GM12878 (cell line): ENCODE data around the gene GINS2. TPM values are rescaled to one million over a fixed set of nuclear protein-coding genes. Genes with fewer than 3 reads are reported as not detected.

Experiments
- ATAC-seq: fragments of 200-7000 bp; cut with Tn5 transposase; 3 replicates; pipeline ENCODE4 v1.9.1; 2020; ENCODE audit warnings: mild to moderate bottlenecking, moderate library complexity
- BruUV-seq: library from RNA; stranded (reverse); fragments of 400-500 nt; replicated peaks from 2 replicates; lab custom pipeline; 2021; lab: Mats Ljungman, UMichigan
- CTCF ChIA-PET: fragments of 300-600 bp; sonication (Branson Sonifier 250); formaldehyde crosslinking; extraction: SDS; loops from one replicate; lab custom pipeline; 2021; ENCODE audit warnings: inconsistent platforms; lab: Yijun Ruan, JAX
- POLR2A ChIA-PET: fragments of 350-600 bp; formaldehyde crosslinking; extraction: SDS; loops from one replicate; lab custom pipeline; 2021; ENCODE audit warnings: inconsistent platforms; lab: Charles Lee
- RAD21 ChIA-PET: fragments of 300-600 bp; sonication (Branson Sonifier 250); formaldehyde crosslinking; loops from one replicate; lab custom pipeline; 2023; ENCODE audit warnings: antibody characterized with exemption; ENCODE audit not compliant: unreplicated experiment; lab: Charles Lee
- SMC1A ChIA-PET: fragments of 300-600 bp; sonication (Branson Sonifier 250); formaldehyde crosslinking; loops from one replicate; lab custom pipeline; 2023; ENCODE audit not compliant: unreplicated experiment, uncharacterized antibody; lab: Charles Lee
- DNase-seq: peaks from one replicate; pipeline ENCODE4 v3.0.0-alpha.2; 2011; ENCODE audit warnings: low read depth, low spot score
- FAIRE-seq: peaks from 3 replicates; lab custom pipeline; 2011; peaks lifted over from hg19 to GRCh38; lab: Jason Lieb, UNC
- H2AFZ ChIP-seq: 2 replicates; pipeline ENCODE4 v1.6.0; 2011; ENCODE audit warnings: low read depth, low read length, control low read depth; ENCODE audit not compliant: control insufficient read depth
- H3K27ac ChIP-seq: 2 replicates; pipeline ENCODE4 v1.5.1; 2011; ENCODE audit warnings: control low read depth; ENCODE audit not compliant: control insufficient read depth, insufficient read depth
- H3K27me3 ChIP-seq, 2 experiments: replicated peaks in 1 of 2; 2 replicates each; pipeline versions ENCODE4 v1.6.0 to v1.6.1; 2011; ENCODE audit warnings: low read length in 1 of 2; ENCODE audit not compliant: control insufficient read depth in 2 of 2, insufficient read depth in 2 of 2
- H3K36me3 ChIP-seq, 2 experiments: 2 replicates each; pipeline ENCODE4 v1.5.1; 2011; ENCODE audit warnings: low read length in 1 of 2; ENCODE audit not compliant: control insufficient read depth in 2 of 2, insufficient read depth in 2 of 2
- H3K4me1 ChIP-seq: 2 replicates; pipeline ENCODE4 v1.6.1; 2011; ENCODE audit warnings: mild to moderate bottlenecking, low read length, moderate library complexity, mixed read lengths; ENCODE audit not compliant: control insufficient read depth, insufficient read depth
- H3K4me2 ChIP-seq: 2 replicates; pipeline ENCODE4 v1.6.0; 2011; ENCODE audit warnings: control low read depth; ENCODE audit not compliant: control insufficient read depth, insufficient read depth
- H3K4me3 ChIP-seq: fragments of 200-600 bp; sonication (generic); 2 replicates; pipeline ENCODE4 v1.5.1; 2016
- H3K79me2 ChIP-seq: 2 replicates; pipeline ENCODE4 v1.6.0; 2011; ENCODE audit warnings: low read length; ENCODE audit not compliant: control insufficient read depth, insufficient read depth
- H3K9ac ChIP-seq: 2 replicates; pipeline ENCODE4 v1.8.0; 2011; ENCODE audit warnings: low read length, control low read depth, mixed read lengths; ENCODE audit not compliant: control insufficient read depth, insufficient read depth
- H3K9me3 ChIP-seq: replicated peaks from 3 replicates; pipeline ENCODE4 v1.5.1; 2011; ENCODE audit warnings: mild to moderate bottlenecking, low read length; ENCODE audit not compliant: control insufficient read depth, insufficient read depth
- H4K20me1 ChIP-seq: 2 replicates; pipeline ENCODE4 v1.6.0; 2011; ENCODE audit not compliant: control insufficient read depth, insufficient read depth
- ESRRA ChIP-seq: IDR thresholded peaks from 2 replicates; pipeline ENCODE4 v1.6.1; 2012; ENCODE audit warnings: mild to moderate bottlenecking, low read length, improper control_type of control experiment
- POLR2A ChIP-seq: IDR thresholded peaks from 2 replicates; pipeline ENCODE4 v1.6.1; 2011; ENCODE audit warnings: low read depth, mild to moderate bottlenecking, low read length
- WGBS: methylation state at CpG from one replicate; pipeline ENCODE4 v1.1.6; 2016; ENCODE audit warnings: low lambda C conversion rate; ENCODE audit not compliant: insufficient replicate concordance, insufficient coverage; ENCODE audit errors: missing lambda C conversion rate; 5-methylcytosine and 5-hydroxymethylcytosine counted together
- in situ Hi-C: fragments of 300-500 bp; cut with MboI; formaldehyde crosslinking; loops from 9 replicates; pipeline ENCODE4 v1.14.3; 2018; ENCODE audit warnings: mixed read lengths
- intact Hi-C: fragments of 100-400 bp; cut with micrococcal nuclease; formaldehyde crosslinking; loops from one replicate; pipeline ENCODE4 v1.14.2; 2022; ENCODE audit not compliant: unreplicated experiment
- polyA plus RNA-seq, 11 experiments: library from polyadenylated mRNA; depleted of rRNA in 4 of 11; unstranded in 6 of 11; stranded (reverse) in 5 of 11; fragments of >200 nt; fragmentation: Nextera tagmentation in 4 of 11; fragmentation: Illumina TruSeq in 1 of 11; extraction: Ambion mirVana in 4 of 11; extraction: Trizol in 1 of 11; gene quantifications; 1 replicate in 1 of 11; 2 replicates in 10 of 11; pipeline versions ENCODE4 v1.2.1 to v1.2.3, GENCODE V29; 2011 to 2016; ENCODE audit warnings: inconsistent platforms in 2 of 11, missing spikeins in 2 of 11, low read depth in 1 of 11
- total RNA-seq, 4 experiments: library from RNA; depleted of rRNA in 3 of 4; stranded (reverse); fragments of >200 nt in 3 of 4; fragmentation: Illumina TruSeq in 1 of 4; extraction: Trizol in 1 of 4; gene quantifications; 2 replicates each; pipeline versions ENCODE4 v1.2.1 to v1.2.3, GENCODE V29; 2013 to 2021
- TF ChIP-seq, protein P1 (sequence below): fragments of 450-650 bp; IDR thresholded peaks from 2 replicates; pipeline ENCODE4 v1.6.1; 2014; ENCODE audit warnings: mild to moderate bottlenecking

The GINS2 gene
- total and polyA plus RNA-seq, 10 of the 15 experiments (the other 5 are each of a cell fraction or from before 2014, with no cell fraction given) = 42.7 to 90.8 (median 57.0) TPM

DNA sequence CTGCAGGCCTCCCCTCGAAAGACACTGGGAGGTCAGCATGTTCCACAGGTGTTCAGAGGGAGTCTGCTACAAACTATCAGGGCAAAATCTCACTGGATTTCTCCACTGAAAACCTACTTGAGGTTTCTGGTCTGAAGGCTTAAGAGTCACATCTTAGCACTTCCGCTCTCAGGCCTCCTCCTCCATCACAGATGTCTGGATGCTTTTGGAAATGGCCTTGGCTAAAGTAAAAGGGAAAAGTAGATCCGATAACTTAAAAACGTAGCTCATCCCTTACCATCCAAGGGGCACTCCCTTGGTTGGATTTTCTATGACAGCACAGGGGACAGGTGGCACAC, 14.4 kb downstream of the GINS2 start:
- intact Hi-C loops = no loop called here
- no TSS peak for BruUV-seq
- SMC1A ChIA-PET = interaction anchor here (1.5 to 3.3 kb wide), 3 partner anchors 9 to 86 kb away, joined by 3 to 11 read pairs (median 9); no protein-coding TSS in a partner anchor

DNA sequence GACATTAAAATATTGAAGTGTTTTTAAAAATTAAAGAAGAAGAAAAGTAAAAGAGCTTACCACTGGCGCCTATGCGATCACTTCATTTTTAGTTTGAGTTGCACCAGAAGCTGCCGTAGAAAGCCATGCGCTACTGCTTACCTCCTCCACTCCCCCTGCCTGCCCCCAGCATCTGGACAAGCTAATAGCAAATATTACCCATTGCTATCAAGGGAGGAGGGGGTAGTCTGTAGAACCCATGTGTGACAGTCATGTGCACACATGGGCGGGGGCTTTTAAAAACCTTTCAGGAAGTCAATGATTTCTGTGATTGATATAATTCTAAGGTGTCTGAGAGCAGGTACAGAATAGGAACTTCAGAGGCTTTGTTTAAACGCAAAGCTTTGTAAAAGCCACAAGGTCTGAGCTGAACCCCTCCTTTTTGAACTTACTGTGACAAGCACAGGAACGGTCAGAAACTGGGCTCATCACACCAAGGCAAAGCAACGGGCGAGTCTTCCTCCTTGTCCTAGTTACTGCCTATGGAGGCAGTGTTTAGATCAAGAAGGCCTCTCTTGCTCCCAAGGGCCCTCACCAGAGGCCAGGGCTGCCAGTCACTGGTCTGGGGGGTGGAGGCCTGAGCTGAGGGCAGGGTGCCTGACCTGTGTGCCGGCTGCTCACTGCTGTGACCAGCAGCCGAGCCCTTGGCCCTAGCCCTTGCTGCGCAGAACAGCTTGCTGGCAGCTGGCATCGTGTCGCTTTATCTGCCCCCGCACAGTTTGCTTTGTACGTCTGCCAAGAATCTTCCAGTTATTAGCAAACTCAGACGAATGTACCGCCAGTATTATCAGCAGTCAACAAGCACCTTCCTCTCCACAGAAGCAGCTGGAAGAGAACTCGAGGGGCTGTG, 15.0 kb downstream of the GINS2 start:
- CTCF ChIA-PET = interaction anchor here (0.6 to 5.5 kb wide), 5 partner anchors 11 to 835 kb away, joined by 3 to 36 read pairs (median 4); no protein-coding TSS in a partner anchor
- intact Hi-C loops (no loop called here), in situ Hi-C loops (no loop called here)
- FAIRE-seq (no peak), DNase-seq (no peak), ATAC-seq (no peak)
- H3K9me3 ChIP-seq = no peaks in the 10 kb centered on the region
- no TSS peak for BruUV-seq
- RAD21 ChIA-PET = no interaction called here
- H3K27ac ChIP-seq = no peak overlapping the region
- no peak overlapping the region for H3K4me3 ChIP-seq
- H3K79me2 ChIP-seq = no peaks in the 10 kb centered on the region
- SMC1A ChIA-PET = interaction anchor here (0.8 to 3.3 kb wide), 3 partner anchors 9 to 87 kb away, joined by 4 to 11 read pairs (median 9); no protein-coding TSS in a partner anchor
- H3K4me2 ChIP-seq = no peak overlapping the region
- H3K4me1 ChIP-seq = peaks cover 12% of the 10 kb centered on the region
- H3K36me3 ChIP-seq = peaks cover 36 to 46% of the 10 kb centered on the region in 2 experiments
- TF ChIP-seq ESRRA (no peak), POLR2A (peak; percentile 41; the same call in 1 of the 2 replicates)
- no peak overlapping the region for H3K9ac ChIP-seq
- peaks cover 2% of the 10 kb centered on the region; the same call in 1 of the 2 replicates for H4K20me1 ChIP-seq
- POLR2A ChIA-PET = no interaction called here
- no peak overlapping the region for H2AFZ ChIP-seq
- WGBS = 96% methylated on average over 19 of the region's 19 CpGs
- H3K27me3 ChIP-seq = no peaks in the 10 kb centered on the region

More for the DNA sequence above, 14.4 kb downstream of the GINS2 start:
- no peak for DNase-seq
- POLR2A ChIA-PET = no interaction called here
- no peak overlapping the region for H3K4me3 ChIP-seq
- in situ Hi-C loops = no loop called here
- no peak for FAIRE-seq
- H2AFZ ChIP-seq = no peak overlapping the region
- CTCF ChIA-PET = interaction anchor here (1.2 to 5.5 kb wide), 4 partner anchors 10 to 233 kb away, joined by 3 to 36 read pairs (median 4); no protein-coding TSS in a partner anchor
- RAD21 ChIA-PET = no interaction called here
- no peaks in the 10 kb centered on the region for H3K79me2 ChIP-seq
- peaks cover 2% of the 10 kb centered on the region; the same call in 1 of the 2 replicates for H4K20me1 ChIP-seq
- no peak overlapping the region for H3K4me2 ChIP-seq
- TF ChIP-seq, protein P1, sequence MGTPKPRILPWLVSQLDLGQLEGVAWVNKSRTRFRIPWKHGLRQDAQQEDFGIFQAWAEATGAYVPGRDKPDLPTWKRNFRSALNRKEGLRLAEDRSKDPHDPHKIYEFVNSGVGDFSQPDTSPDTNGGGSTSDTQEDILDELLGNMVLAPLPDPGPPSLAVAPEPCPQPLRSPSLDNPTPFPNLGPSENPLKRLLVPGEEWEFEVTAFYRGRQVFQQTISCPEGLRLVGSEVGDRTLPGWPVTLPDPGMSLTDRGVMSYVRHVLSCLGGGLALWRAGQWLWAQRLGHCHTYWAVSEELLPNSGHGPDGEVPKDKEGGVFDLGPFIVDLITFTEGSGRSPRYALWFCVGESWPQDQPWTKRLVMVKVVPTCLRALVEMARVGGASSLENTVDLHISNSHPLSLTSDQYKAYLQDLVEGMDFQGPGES = no peak
- H3K4me1 ChIP-seq = peaks cover 12% of the 10 kb centered on the region
- no peak overlapping the region for H3K9ac ChIP-seq
- H3K36me3 ChIP-seq = peaks cover 33 to 40% of the 10 kb centered on the region in 2 experiments
- no peaks in the 10 kb centered on the region for H3K9me3 ChIP-seq
- ATAC-seq = no peak
- 96% methylated on average over 4 of the region's 4 CpGs for WGBS
- no peaks in the 10 kb centered on the region for H3K27me3 ChIP-seq
- H3K27ac ChIP-seq = no peak overlapping the region
